ENCODE measurements around the gene KIAA1191.
"Not testable (repeated sequence)": the region's sequence is repeated elsewhere in the genome, so short reads cannot be mapped to it uniquely, and the experiment has no call there.

Gene KIAA1191

DNA sequence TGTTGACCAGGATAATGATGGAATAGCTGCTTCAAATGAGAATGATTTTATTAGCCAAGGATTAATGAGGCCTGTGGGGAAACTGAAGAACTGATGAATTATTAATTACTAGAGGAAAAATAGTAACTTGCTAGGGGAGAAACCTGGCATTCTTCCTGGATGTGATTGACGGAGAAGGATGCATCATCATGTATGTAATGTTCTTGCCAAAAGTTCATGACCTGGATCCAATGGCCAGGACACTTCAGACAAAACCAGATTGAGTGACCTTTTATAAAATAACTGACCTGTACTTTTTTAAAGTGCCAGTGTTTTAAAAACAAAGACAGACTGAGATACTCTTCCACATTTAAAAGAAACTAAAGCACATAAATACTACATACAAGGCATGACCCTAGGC, 23.7 kb downstream of the KIAA1191 start:
- Histone ChIP-seq H3K27me3 (no peaks in the 10 kb centered on the region), H3K4me1 (no peaks in the 10 kb centered on the region), H3K9me3 (no peaks in the 10 kb centered on the region), H3K4me3 (no peak overlapping the region), H3K36me3 (peaks cover 15 to 44% (median 34%) of the 10 kb centered on the region in 3 donors), H3K27ac (no peak overlapping the region)
- no peak for DNase-seq
- TF ChIP-seq CTCF (IDR thresholded peaks at IDR 0.05): no peak
- intact Hi-C loops (cut with DNase I; ENCODE audit: low total_unique reads): no loop called here

- Histone ChIP-seq H3K27me3 (no peaks in the 10 kb centered on the region), H3K9me3 (no peaks in the 10 kb centered on the region), H3K4me1 (no peaks in the 10 kb centered on the region), H3K4me3 (no peak overlapping the region), H3K36me3 (peaks cover 15 to 30% (median 27%) of the 10 kb centered on the region in 3 donors), H3K27ac (no peak overlapping the region)
- TF ChIP-seq CTCF (IDR thresholded peaks at IDR 0.05): no peak
- intact Hi-C loops (cut with DNase I; ENCODE audit: low total_unique reads): no loop called here
- no peak for DNase-seq
These were observed 27.4 kb downstream of the KIAA1191 start for GRCh38 chr5:176334031-176334770.

GRCh38 chr5:176320577-176320976, 41.0 kb downstream of the KIAA1191 start:
- H3K27ac ChIP-seq: no peak overlapping the region
- no peak for DNase-seq
- no peaks in the 10 kb centered on the region for H3K27me3 ChIP-seq
- no peak overlapping the region for H3K4me3 ChIP-seq
- H3K4me1 ChIP-seq: no peaks in the 10 kb centered on the region
- TF ChIP-seq CTCF (IDR thresholded peaks at IDR 0.05): no peak
- intact Hi-C loops (cut with DNase I; ENCODE audit: low total_unique reads): no loop called here
- no peaks in the 10 kb centered on the region for H3K9me3 ChIP-seq
- peaks cover 15 to 31% (median 23%) of the 10 kb centered on the region in 3 donors for H3K36me3 ChIP-seq

- DNase-seq: no peak
- intact Hi-C loops (cut with DNase I; ENCODE audit: low total_unique reads): no loop called here
- Histone ChIP-seq H3K4me3 (no peak overlapping the region), H3K36me3 (peaks cover 11 to 34% (median 28%) of the 10 kb centered on the region in 3 donors), H3K9me3 (no peaks in the 10 kb centered on the region), H3K27ac (no peak overlapping the region), H3K4me1 (no peaks in the 10 kb centered on the region), H3K27me3 (no peaks in the 10 kb centered on the region)
- no peak for TF ChIP-seq CTCF (IDR thresholded peaks at IDR 0.05)
These were observed 41.6 kb downstream of the KIAA1191 start for GRCh38 chr5:176319827-176320554.

DNA sequence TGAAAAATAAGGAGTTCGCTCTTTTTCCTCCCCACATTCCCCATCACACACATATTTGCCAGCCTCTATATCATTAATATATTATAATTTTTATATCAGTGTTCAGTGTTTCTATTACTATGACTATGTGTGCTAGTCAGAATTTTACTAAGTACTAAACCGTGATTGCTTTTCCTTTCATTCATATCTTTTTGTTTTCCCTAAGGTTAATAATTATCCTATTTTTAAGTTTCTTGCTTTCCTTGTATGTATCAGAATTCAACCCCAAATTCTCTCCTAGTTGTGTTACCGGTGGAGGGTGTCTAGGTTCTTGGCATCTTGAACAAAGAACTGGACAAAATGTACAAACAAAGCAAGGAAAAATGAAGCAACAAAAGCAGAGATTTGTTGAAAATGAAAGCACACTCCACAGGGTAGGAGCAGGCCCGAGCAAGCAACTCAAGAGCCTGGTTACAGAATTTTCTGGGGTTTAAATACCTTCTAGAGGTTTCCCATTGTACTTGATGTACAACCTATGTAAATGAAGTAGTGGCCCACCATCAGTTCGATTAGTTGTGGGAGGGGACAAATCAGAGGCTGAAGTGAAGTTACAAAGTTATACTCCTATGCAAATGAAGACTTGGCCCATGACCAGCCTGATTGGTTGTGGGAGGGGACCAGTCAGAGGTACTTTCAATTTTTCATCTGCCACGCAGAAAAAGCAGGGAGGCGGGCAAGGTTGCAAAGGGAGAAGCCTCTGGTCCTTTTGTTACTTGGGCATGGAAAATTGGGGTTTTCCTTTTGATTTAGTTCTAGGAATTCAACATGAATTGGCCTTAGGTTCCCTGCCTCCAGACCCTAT, 43.8 kb downstream of the KIAA1191 start:
- no peak for TF ChIP-seq CTCF (IDR thresholded peaks at IDR 0.05)
- no peak overlapping the region for H3K27ac ChIP-seq
- peaks cover 12 to 35% (median 30%) of the 10 kb centered on the region in 3 donors for H3K36me3 ChIP-seq
- intact Hi-C loops (cut with DNase I; ENCODE audit: low total_unique reads): no loop called here
- H3K4me3 ChIP-seq: no peak overlapping the region
- no peak for DNase-seq
- no peaks in the 10 kb centered on the region for H3K9me3 ChIP-seq
- no peaks in the 10 kb centered on the region for H3K27me3 ChIP-seq
- no peaks in the 10 kb centered on the region for H3K4me1 ChIP-seq

DNA sequence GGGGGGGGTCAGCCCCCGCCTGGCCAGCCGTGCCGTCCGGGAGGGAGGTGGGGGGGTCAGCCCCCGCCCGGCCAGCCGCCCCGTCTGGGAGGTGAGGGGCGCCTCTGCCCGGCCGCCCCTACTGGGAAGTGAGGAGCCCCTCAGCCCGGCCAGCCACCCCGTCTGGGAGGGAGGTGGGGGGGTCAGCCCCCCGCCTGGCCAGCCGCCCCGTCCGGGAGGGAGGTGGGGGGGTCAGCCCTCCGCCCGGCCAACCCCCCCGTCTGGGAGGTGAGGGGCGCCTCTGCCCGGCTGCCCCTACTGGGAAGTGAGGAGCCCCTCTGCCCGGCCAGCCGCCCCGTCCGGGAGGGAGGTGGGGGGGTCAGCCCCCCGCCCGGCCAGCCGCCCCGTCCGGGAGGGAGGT, 56.2 kb downstream of the KIAA1191 start:
- intact Hi-C loops (cut with DNase I; ENCODE audit: low total_unique reads); H3K9me3 ChIP-seq; H3K36me3 ChIP-seq; H3K27ac ChIP-seq; H3K27me3 ChIP-seq; H3K4me1 ChIP-seq; DNase-seq; H3K4me3 ChIP-seq: not testable (repeated sequence)
